Psoas muscle (tissue), 8 donors: ENCODE data around the gene HOXA6. TPM values are rescaled to one million over a fixed set of nuclear protein-coding genes. Genes with fewer than 3 reads are reported as not detected.
A peak's percentile ranks its signal among the peaks of the same experiment; 100 is the strongest.

Experiments used
- ATAC-seq, 4 donors: fragments of 200-7000 bp; cut with Tn5 transposase; one replicate each; pipeline ENCODE4 v1.9.1; 2020; ENCODE audit warnings: moderate library complexity in 3 of 4, mild to moderate bottlenecking in 2 of 4
- DNase-seq, 2 donors: peaks; one replicate each; pipeline ENCODE4 v3.0.0-alpha.2; 2020
- H3K27ac ChIP-seq: fragments of 200-600 bp; one replicate; pipeline ENCODE4 v1.8.0; 2022
- H3K27me3 ChIP-seq, 3 donors: fragments of 200-600 bp in 1 of 3; one replicate each; pipeline versions ENCODE4 v1.6.1 to v1.8.0; 2013 to 2022; ENCODE audit warnings: low read length in 2 of 3, mild to moderate bottlenecking in 2 of 3, moderate library complexity in 1 of 3; ENCODE audit not compliant: insufficient read depth in 3 of 3
- H3K36me3 ChIP-seq, 2 donors: fragments of 200-600 bp in 1 of 2; one replicate each; pipeline versions ENCODE4 v1.6.1 to v1.8.0; 2013 to 2022; ENCODE audit warnings: low read depth in 1 of 2, mild to moderate bottlenecking in 1 of 2, moderate library complexity in 1 of 2; ENCODE audit not compliant: insufficient read depth in 1 of 2
- H3K4me1 ChIP-seq: fragments of 200-600 bp; one replicate; pipeline ENCODE4 v1.8.0; 2022
- H3K4me3 ChIP-seq: fragments of 200-600 bp; one replicate; pipeline ENCODE4 v1.8.0; 2022; ENCODE audit warnings: mild to moderate bottlenecking
- H3K9me3 ChIP-seq: fragments of 200-600 bp; one replicate; pipeline ENCODE4 v1.8.0; 2022
- CTCF ChIP-seq: fragments of 200-600 bp; IDR thresholded peaks from one replicate; pipeline ENCODE4 v1.8.0; 2022; ENCODE audit warnings: antibody characterized with exemption
- WGBS, 3 donors: extraction: QIAGEN DNeasy Blood & Tissue Kit; methylation state at CpG; one replicate each; pipeline versions ENCODE4 v1.1.6 to v1.1.7; 2013; 5-methylcytosine and 5-hydroxymethylcytosine counted together
- intact Hi-C, 2 donors: fragments of 100-400 bp; cut with DNase I; formaldehyde crosslinking; loops; one replicate each; pipeline versions ENCODE4 v1.11.0 to v1.14.2; 2022
- polyA plus RNA-seq, 3 donors: library from polyadenylated mRNA; stranded (reverse); fragments of 200-250 nt; gene quantifications; one replicate each; pipeline ENCODE4 v1.2.3, GENCODE V29; 2013
- total RNA-seq, 4 donors: library from RNA; stranded (reverse); fragmentation: NEBNext Ultra II Directional in 2 of 4; extraction: Animal tissue kit (Norgen Biotek cat#: 25700) in 2 of 4; gene quantifications; one replicate each; pipeline versions ENCODE4 v1.2.1 to v1.2.4, GENCODE V29; 2021 to 2023
- donor health status: healthy with polysubstance abuse.
- donor health status: DM: no; HTN: no; CAD: no; lungs with moderate emphysema.
- donor health status: Bipolar disorder and iron deficiency.
- donor health status: healthy.
- donor health status: DM: yes; HTN: yes; CAD: no.
- donor health status: DM: no; HTN: no; CAD: no.
- donor health status: DM: no; HTN: no; CAD: no.
- donor health status: DM: yes; HTN: yes; CAD: no.

HOXA6 gene
- total and polyA plus RNA-seq, 7 donors: 0.64 to 3.7 (median 2.9) TPM

- no peak for TF ChIP-seq CTCF
- Histone ChIP-seq H3K9me3 (no peaks in the 10 kb centered on the region), H3K27ac (peak overlapping the region; percentile 23), H3K4me3 (peak overlapping the region; percentile 53), H3K36me3 (peaks cover 0 to 14% of the 10 kb centered on the region in 2 donors), H3K27me3 (no peaks in the 10 kb centered on the region), H3K4me1 (peaks cover 21% of the 10 kb centered on the region)
- intact Hi-C loops: no loop called here
- 66 to 79% (median 78%) methylated on average over 13 of the region's 13 CpGs for WGBS, 3 donors
- no peak for DNase-seq
- ATAC-seq: no peak
These were observed 43.1 kb downstream of the HOXA6 start for GRCh38 chr7:27104341-27105058.

GRCh38 chr7:27103489-27104226 is 43.9 kb downstream of the HOXA6 start:
- Histone ChIP-seq H3K4me1 (peaks cover 21% of the 10 kb centered on the region), H3K9me3 (no peaks in the 10 kb centered on the region), H3K4me3 (peak overlapping the region; percentile 53), H3K36me3 (peaks cover 0 to 18% of the 10 kb centered on the region in 2 donors), H3K27ac (peak overlapping the region; percentile 42), H3K27me3 (no peaks in the 10 kb centered on the region)
- no peak for DNase-seq
- ATAC-seq: no peak
- 56 to 76% (median 71%) methylated on average over 35 of the region's 35 CpGs for WGBS, 3 donors
- intact Hi-C loops: no loop called here
- TF ChIP-seq CTCF: no peak

- ATAC-seq (no peak), DNase-seq (no peak)
- intact Hi-C loops: no loop called here
- Histone ChIP-seq H3K4me1 (peaks cover 23% of the 10 kb centered on the region), H3K27me3 (no peaks in the 10 kb centered on the region), H3K4me3 (peak within 1 kb of the TSS; percentile 53), H3K27ac (peak within 1 kb of the TSS; percentile 65), H3K9me3 (no peaks in the 10 kb centered on the region), H3K36me3 (peaks cover 0 to 18% of the 10 kb centered on the region in 2 donors)
- no peak for TF ChIP-seq CTCF
- WGBS, 3 donors: 68 to 71% (median 69%) methylated on average over 29 of the region's 29 CpGs
These were observed 44.8 kb downstream of the HOXA6 start, which contains the start of gene HOXA2 for GRCh38 chr7:27102581-27103442. TSS of gene HOXA2 (minus strand) at chr7:27102683. CDS start at chr7:27102500, 183 bp downstream.

- Histone ChIP-seq H3K36me3 (peaks cover 0 to 18% of the 10 kb centered on the region in 2 donors), H3K27me3 (no peaks in the 10 kb centered on the region), H3K9me3 (no peaks in the 10 kb centered on the region), H3K27ac (peak overlapping the region; percentile 65), H3K4me3 (peak overlapping the region; percentile 53), H3K4me1 (peaks cover 28% of the 10 kb centered on the region)
- no peak for TF ChIP-seq CTCF
- intact Hi-C loops: no loop called here
- WGBS, 3 donors: 45 to 61% (median 61%) methylated on average over 37 to 39 of the region's 39 CpGs
- ATAC-seq (no peak), DNase-seq (no peak)
These were observed 45.5 kb downstream of the HOXA6 start for GRCh38 chr7:27101957-27102580.
